ENCODE results near the gene TGFBRAP1.

TGFBRAP1 gene

GRCh38 chr2:105241443-105241842, 88.1 kb downstream of the TGFBRAP1 start, which contains the start of gene GPR45:
TSS of gene GPR45 (plus strand) at chr2:105241743. CDS start at chr2:105241859, 116 bp downstream.
- in situ Hi-C loops (cut with MboI; ENCODE audit: low sequenced_read_pairs) = no loop called here

GRCh38 chr2:105239924-105240323, 89.6 kb downstream of the TGFBRAP1 start:
- in situ Hi-C loops (cut with MboI; ENCODE audit: low sequenced_read_pairs) = no loop called here

GRCh38 chr2:105238664-105239240, 90.8 kb downstream of the TGFBRAP1 start:
- in situ Hi-C loops (cut with MboI; ENCODE audit: low sequenced_read_pairs) = no loop called here

GRCh38 chr2:105237045-105237765, 92.3 kb downstream of the TGFBRAP1 start:
- in situ Hi-C loops (cut with MboI; ENCODE audit: low sequenced_read_pairs) = no loop called here

- in situ Hi-C loops (cut with MboI; ENCODE audit: low sequenced_read_pairs) = no loop called here
Measured at GRCh38 chr2:105236060-105236424, 93.5 kb downstream of the TGFBRAP1 start.

GRCh38 chr2:105235388-105236059, 94.0 kb downstream of the TGFBRAP1 start:
- in situ Hi-C loops (cut with MboI; ENCODE audit: low sequenced_read_pairs) = no loop called here

- in situ Hi-C loops (cut with MboI; ENCODE audit: low sequenced_read_pairs) = no loop called here
Measured at GRCh38 chr2:105231232-105231619, 98.3 kb downstream of the TGFBRAP1 start.

- in situ Hi-C loops (cut with MboI; ENCODE audit: low sequenced_read_pairs) = no loop called here
Measured at GRCh38 chr2:105224444-105224843, 105.1 kb downstream of the TGFBRAP1 start.

GRCh38 chr2:105220604-105221003, 108.9 kb downstream of the TGFBRAP1 start:
- in situ Hi-C loops (cut with MboI; ENCODE audit: low sequenced_read_pairs) = no loop called here

- in situ Hi-C loops (cut with MboI; ENCODE audit: low sequenced_read_pairs) = no loop called here
Measured at GRCh38 chr2:105215586-105216192, 113.8 kb downstream of the TGFBRAP1 start.
